ENCODE measurements around the gene MAD2L2.

- no peak for TF ChIP-seq CTCF (IDR thresholded peaks at IDR 0.05; ENCODE audit: low read length)
- no peak for TF ChIP-seq EZH2 (optimal IDR thresholded peaks at IDR 0.05; ENCODE audit: low read depth, low read length)
Observed at GRCh38 chr1:11648732-11649158, 32.2 kb downstream of the MAD2L2 start.

Measured in MM.1S (cell line).